HG03066 (cell line): ENCODE results near the gene NRAP.

ENCODE experiments used
- ATAC-seq: cut with Tn5 transposase; IDR thresholded peaks from one replicate; pipeline ENCODE4 v1.9.1; 2021; ENCODE audit warnings: low read depth; ENCODE audit not compliant: unreplicated experiment

Gene NRAP

DNA sequence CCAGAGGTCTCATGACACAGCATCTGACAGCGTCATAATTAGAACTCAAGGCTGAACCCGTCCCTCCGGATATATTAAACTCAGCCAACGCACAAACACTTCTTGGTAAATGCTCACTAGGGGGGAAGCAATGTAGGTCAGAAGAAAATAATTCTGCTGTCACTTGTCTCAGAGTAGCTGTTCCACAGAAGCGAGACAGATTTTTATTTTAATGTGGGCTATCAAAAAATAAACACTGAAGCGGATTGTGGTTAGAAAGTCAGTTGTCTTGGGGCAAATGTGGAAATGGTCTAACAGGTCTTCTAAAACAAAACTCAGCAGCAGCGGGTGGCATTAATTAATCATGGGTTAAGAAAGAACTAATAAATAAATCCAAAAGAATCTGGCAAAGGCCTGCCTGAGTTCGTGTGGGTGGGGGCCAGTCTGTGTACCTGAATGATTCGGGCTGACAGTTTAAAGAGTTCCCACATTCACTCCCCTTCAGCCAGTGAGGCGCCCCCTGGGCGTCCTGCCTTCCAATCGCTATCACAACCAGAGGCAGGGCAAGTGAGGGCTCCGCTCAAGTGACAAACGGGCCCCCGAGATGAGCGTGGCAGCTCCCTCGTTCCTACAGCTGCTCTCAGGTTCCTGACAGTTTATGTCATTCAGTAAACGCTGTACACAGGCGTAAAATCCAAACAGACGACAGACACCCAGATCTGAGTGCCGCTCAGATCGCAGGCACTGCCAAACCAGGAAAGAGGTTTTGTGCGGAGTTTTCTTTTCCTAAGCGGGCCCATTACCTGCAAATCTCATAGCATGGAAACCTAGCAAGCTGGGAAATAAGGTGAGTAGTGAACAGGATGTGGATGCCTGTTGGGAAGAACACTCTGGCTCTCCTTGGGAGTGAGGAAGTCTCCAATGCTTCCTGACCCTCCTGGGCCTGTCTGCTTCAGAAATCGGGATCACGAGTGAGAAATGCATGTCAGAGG is 52.9 kb downstream of the NRAP start:
- no peak for ATAC-seq

DNA sequence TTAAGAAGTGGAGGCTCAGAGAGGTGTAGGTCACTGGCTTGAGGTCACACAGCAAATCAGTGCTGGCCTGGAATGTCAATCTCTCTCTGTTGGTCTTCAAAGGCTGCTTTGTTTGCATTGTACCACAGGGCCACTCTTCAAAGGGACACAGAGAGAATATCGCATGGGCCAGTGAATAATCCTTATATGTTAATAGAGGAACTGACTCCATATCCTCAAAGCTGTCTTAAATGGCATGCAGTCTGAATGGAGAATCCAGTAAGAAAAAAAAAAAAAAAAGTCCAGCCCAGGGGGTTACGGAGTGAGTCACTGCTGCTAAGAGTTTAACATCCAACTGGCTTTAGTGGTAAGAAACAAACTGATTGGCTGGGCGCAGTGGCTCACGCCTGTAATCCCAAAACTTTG is 54.1 kb downstream of the NRAP start:
- ATAC-seq, result no peak

DNA sequence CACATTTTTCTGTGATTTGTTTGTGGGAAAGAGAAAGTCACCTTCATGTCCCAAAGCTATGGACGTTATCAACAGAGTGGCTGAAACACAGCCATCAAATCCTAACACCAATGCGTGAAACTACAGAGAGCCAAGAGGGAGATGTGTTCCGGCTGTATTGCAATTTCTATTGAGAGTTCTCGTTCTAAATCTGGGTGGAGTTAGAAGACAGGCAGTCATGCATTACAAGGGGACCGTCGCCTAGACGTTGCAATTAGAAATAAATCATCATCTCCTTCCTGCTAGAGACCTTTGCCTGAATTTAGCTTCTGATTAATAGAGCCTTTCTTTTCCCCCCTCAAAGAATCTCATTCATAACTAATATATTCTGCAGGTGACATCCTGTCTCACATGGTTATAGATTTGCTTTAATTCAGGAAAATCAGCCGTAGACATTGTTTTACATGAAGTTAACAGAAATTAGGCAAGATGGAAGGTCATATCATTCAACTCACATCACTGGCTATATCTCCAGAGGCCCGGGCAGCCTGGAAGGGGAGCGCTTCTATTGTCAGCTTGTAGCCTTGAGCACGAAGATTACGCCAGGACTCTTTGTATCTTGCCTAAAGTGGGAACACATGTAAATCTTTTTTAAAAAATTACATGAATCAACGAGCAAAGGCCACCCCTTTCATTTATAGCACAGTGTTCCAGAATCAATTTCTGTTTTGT is 58.4 kb downstream of the NRAP start:
- ATAC-seq, result no peak

DNA sequence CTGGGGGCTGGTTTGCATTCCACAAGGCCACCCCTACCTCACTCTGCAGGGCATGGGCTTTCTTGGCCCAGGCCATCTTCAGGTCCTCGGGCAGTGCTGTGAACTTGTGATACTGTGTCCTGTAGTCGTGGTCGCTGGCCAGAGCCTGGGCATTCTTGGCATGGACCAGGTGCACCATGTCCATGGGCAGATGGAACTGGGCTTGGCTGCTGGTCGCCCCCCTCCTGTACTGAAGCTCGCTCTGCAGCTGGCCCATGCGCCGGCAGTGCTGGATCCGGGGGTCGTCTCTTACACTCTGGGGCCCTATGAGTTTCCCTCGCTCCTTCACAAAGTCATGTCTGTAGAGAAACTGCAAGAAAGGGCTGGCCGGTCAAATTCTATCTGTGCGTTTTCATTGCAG is 59.3 kb downstream of the NRAP start:
- no peak for ATAC-seq

DNA sequence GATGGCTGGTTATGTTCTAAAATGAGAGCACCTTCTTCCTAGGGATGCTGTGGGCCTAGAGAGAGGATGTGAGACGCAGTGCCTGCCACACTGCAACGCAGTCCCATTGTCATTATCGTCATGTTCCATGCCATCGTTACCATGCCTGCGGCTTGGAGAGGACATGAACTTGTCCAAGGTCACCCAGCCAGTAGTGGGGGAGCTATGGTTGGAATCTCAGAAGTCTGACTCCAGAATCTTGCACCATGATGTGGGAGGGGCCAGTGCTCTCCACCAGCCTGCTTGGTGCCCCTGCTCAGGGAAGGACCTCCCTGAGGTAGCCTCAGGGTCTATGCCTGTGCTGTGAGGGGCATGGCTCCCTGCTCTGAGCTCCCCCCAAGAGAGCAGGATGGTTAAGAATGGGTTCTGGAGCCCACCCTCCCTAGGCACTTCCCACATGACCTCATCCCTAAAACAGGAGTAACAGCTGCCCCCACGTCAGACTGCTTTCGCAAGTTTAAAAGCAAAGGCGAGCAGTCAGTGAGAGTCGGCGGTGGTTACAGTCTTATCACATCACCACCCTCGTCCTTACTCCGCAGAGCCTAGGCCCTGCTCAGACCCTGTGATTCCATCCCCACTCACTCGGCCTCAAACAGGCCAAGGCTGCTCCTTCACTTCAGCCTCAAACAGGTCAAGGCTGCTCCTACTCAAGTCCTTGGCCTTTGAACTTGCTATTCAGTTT is 60.6 kb downstream of the NRAP start:
- ATAC-seq, result no peak

DNA sequence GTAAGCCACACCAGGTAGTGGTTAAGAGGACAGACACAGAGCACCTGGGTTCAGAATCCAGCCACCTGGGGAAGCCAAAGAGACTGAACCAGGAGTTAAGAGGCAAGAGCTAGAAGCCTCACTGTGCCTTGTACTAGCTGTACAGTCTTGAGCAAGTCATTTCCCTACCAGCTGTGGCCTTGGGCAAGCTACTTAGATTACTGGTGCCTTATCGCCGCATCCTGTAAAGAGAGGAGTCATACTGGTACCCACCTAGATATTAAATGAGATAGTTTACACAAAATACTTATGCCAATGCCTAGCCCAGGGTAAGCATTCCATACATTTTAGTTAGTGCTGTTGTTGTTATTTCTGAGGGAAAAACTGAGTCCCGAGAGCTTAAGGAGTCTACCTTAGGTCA is 63.3 kb downstream of the NRAP start:
- ATAC-seq, result no peak

DNA sequence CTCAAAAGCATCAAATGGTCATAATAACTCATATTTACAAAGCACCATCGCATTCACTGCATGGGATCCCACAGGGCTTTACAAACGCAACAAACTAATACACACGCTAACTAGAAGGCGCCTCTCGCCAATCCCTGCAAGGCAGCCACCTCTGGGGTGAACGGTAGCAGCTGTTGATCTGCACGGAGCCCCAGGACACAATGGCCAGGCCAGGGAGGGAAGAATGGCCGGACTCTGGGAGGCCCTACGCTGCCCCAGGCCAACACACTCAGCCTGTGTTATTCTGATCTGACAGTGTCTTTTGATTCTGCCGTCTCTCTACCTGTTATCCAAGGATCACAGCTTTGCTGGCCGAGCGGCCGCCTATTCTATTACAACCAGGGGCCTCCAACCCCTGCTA is 69.2 kb downstream of the NRAP start:
- ATAC-seq, result no peak

DNA sequence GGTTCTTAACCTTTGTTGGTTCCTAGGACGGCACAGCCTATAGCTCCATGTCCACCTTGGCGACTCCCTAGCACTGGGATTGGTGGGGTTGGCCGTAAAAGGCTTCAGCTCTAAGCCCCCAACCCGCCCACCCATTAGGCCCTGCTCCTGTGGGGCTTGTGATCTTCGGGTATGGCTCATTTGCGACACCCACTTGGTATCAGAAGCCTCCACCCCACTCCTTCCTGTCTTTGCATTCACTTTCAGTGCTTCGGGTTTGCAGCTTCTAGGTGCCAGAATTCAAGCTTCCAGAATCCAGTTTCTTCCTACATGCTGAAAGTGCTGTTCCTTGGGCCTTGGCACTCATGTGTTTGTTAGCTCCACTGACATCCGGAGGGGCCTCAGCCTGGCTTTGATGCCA is 71.5 kb downstream of the NRAP start:
- no peak for ATAC-seq

DNA sequence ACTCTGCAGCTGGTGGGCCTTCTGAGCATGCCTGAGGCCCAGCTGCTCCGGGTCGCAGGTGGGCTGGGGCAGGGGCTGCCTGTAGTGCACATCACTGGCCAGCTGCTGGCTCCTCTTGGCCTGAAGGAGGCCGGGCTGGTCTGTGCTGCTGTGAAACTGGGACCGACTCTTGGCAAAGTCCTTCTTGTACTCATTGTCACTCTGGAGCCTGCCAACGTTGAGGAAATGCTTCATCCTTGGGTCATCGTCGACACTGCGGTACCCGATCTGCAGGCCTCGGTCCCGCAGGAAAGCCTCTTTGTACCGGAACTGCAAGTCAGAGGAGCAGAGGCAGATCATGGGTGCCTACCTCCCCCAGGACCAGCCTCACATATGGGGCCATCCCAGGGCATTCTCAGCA is 73.3 kb downstream of the NRAP start:
- no peak for ATAC-seq

DNA sequence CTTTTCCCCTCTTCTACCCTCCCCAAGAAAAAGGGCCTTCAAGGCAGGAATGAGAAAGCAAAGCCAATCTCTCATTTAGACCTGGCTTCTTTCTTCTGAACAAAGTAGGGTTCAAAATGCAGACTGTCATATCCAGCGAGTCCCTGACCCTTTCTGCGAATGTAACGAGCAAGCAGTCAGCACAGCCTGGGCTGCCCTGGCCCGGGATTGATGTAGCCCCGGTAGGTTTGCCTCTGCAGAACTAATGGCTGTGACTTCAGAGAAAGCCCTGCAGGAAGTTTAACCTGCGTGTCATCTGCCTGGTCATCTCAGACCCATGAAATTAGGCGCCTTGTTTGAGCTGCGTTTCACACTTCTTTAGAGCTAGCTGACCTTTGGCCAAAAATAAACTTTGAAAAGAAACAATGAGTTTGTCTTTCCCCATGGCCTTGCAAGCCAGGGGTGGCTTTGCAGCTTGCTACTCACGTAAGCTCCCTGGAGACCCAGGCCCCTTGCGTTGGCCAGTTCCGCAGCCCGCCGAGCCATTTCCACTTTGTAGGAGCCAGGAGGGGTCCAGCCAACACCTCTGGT is 74.6 kb downstream of the NRAP start:
- ATAC-seq, result no peak

DNA sequence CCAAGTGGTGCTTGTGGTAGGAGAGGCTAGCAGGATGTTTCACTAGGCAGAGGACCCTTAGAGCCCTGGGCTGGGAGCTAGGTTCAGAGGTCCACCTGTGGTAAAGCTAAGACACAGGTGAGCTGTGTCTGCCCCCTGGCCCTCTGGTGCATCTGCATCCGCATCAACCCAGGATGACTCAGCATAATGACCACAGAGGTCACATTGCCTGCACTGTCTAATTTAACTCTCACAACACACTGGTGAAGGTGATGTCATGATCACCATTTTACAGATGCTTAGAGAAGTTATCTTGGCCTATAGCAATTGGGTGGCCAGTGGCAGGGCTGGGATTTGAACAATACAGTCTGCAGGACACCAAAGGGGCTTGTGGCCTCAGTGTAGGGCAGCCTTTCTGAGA is 77.9 kb downstream of the NRAP start:
- no peak for ATAC-seq

DNA sequence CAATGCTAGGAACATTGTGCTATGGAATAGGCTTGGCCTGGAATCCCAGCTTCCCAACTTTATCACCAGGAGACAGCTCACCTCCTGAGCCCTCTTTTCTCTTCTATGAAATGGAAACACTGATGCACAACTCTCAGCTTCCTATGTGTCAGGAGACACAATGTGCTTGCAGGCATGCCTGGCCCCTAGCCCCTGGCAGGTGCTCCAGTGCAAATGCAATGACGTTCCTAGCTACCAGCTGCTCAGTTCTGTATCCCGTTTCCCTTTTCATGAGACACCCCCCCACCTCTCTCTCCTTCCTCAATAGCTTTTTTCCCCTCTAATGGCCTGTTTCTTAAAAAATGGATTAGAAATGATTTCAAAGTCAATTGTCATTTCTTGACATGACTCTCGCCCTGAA is 80.3 kb downstream of the NRAP start:
- ATAC-seq, result no peak

DNA sequence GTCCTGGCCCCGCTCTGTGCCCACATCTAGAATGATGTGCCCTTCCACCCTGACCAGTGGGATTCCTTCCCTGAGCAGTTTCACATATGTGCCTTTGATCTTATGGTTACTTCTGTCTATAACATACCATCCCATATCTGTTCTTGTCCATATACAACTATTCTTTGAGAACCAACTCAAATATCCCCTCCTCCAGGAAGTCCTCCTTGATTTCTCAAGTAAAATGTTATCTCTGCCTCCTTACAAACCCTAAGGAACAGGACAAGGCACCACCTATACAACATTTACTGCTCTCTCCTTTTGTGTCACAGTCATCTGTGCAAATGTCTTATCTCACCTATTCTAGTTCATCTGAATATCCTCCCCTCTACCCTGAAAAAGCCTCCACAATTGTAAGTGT is 82.7 kb downstream of the NRAP start:
- ATAC-seq, result no peak

DNA sequence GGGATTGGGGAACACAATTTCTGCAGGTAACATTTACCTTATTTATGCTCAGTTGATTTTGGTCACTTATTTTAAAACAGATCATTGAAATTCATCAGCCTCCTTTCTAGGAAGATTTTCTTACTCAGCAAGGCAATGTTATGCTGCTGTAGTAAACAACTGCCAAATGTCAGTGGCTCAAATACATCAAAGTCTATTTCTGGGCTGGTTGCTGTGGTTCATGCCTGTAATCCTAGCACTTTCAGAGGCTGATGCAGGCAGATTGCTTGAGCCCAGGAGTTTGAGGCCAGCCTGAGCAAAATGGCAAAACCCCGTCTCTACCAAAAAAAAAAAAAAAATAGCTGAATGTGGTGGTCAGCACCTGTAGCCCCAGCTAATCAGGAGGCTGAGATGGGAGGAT is 85.1 kb downstream of the NRAP start:
- ATAC-seq, result no peak

DNA sequence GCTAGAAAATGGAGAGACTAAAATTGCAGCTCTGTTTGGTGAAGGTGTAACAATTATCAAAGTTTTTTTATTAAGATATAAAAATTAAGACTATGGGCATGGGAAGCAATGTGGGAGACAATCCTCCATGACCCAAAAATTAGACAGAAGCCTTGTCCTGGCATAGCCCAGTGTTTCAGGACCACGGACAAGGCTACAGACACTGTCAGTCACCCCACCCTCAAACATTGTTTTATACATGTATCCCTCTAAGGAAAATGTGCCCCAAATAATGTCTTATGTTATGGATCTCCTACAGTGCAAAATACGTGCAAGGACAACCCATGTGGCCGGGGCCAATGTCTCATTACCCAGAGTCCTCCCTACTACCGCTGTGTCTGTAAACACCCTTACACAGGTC is 87.0 kb downstream of the NRAP start:
- ATAC-seq, result no peak

DNA sequence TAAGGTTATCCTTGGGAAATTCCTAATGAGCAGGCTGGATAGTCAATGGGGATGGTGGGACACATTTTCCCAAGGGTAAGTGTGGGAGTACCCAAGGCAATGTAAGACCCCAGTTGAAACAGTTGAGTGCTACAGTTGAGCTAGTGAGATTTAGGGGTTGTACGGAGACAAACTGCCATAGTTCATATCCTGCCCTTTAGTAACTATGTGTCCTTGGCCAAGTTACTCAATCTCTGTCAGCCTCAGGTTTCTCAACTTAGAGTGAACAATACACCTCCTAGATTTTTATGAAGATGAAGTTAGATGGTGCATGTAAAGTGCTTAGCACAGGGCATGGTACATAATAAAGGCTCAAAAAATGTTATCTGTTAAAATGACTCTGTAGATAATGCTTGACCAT is 90.5 kb downstream of the NRAP start:
- no peak for ATAC-seq

DNA sequence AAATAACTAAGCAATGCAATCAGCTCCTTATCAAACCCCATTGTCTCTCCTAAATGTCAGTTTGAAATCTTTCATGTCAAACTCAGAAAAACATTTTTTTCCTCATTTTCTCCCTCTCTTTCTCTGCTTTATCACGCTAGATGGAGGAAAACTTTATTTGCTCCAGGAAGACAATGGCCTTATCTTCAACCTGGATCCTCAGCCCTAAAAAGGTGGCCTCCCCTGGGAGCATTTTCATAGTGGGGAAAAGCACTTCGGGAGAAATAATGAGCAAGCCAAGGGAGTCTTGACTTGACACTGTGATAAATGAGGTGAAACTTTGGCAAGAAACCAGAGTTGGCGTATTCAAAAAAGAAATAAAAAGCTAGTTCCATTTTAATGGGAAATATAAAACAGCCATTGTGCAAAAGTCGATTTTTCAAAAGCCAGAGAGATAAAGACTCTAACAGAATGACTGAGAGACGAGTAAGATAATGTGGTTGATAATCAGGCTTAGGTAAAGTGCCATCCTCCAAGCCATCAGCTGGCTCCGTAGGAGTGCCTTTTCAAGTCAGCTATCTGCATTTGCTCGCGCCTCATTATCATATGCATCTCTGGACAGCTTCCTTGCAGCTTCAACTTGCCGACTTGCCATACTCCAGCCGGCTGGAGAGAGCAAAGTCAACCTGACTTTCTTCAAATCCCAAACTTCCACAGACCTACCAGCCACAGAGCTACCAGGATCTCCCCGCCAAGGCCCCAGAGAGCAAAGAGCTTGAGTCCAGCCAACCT is 91.1 kb downstream of the NRAP start:
- no peak for ATAC-seq

DNA sequence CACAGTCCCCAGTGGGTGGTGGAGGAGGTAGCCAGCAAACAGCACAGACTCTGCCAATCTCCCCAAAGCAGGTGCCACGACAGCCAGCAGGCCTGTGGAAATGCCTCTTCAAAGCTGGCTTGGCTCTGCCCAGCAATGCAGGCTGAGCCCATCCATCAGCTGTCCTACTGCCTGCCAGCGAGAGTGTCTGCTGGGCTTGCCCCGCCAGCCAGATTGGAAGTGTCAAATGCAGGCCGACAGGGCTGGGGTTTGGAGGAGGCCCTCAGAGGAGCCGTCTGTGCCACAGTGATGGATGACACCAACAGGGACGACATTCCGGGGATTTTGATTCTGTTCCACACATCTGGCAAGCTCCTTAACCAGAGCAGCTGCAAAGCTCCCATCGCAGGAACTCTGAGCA is 94.3 kb downstream of the NRAP start:
- ATAC-seq, result no peak

DNA sequence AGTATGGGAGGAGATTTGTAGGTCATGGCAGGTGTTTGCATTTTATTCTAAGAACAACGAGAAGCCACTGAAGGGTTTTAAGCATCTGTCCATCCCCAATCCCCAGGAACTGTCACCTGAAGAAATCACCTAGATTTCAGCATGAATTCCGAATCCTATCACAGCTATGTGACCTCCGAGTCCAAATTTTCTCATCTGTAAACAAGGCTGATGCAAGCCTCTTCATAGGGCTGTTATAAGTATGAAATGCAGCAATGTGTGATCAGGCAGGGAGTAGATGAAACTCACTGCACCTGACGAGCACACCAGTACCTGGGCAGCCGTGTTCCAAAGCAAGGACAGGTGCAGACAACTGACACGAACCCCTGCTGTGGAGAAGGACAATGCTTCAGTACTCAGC is 97.0 kb downstream of the NRAP start:
- ATAC-seq, result no peak

DNA sequence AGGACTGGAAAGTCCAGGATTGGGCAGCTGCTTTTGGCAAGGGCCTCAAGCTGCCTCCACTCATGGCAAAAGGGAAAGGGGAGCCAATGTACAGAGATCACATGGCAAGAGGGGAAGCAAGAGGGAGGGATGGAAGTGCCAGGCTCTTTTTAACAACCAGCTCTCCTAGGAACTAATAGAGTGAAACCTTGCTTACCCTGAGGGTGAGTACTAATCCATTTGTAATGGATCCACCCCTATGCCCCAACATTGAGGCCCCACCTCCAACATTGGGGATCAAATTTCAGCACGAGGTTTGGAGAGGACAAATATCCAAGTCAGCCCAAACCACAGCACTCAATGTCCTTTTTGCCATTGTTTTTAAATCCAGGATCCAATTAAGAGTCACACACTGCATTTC is 98.5 kb downstream of the NRAP start:
- ATAC-seq, result no peak
